Gastroesophageal sphincter (tissue), 4 donors: Measurements from ENCODE around the gene HTN3. TPM values are rescaled to one million over a fixed set of nuclear protein-coding genes. Genes with fewer than 3 reads are reported as not detected.
"Not testable (repeated sequence)": the region's sequence is repeated elsewhere in the genome, so short reads cannot be mapped to it uniquely, and the experiment has no call there.

Experiments
- ATAC-seq: fragments of 150-250 bp; one replicate; pipeline ENCODE4 v1.9.1; 2016; ENCODE audit warnings: mild to moderate bottlenecking, moderate library complexity
- H3K27ac ChIP-seq, 4 donors: fragments of 200-600 bp; sonication (generic) in 3 of 4; 1 replicate in 3 of 4; 2 replicates in 1 of 4; pipeline ENCODE4 v1.5.1; 2016 to 2019
- H3K27me3 ChIP-seq: fragments of 200-600 bp; sonication (generic); one replicate; pipeline ENCODE4 v1.5.1; 2019
- H3K36me3 ChIP-seq, 2 donors: fragments of 200-600 bp; sonication (generic); one replicate each; pipeline ENCODE4 v1.5.1; 2019; ENCODE audit warnings: control low read depth in 1 of 2
- H3K4me1 ChIP-seq, 3 donors: fragments of 200-600 bp; sonication (generic); 1 replicate in 2 of 3; 2 replicates in 1 of 3; pipeline ENCODE4 v1.5.1; 2016 to 2019; ENCODE audit warnings: control low read depth in 2 of 3
- H3K4me3 ChIP-seq, 2 donors: fragments of 200-600 bp; sonication (generic); one replicate each; pipeline ENCODE4 v1.5.1; 2019; ENCODE audit warnings: mild to moderate bottlenecking in 1 of 2, moderate library complexity in 1 of 2
- H3K9me3 ChIP-seq, 3 donors: fragments of 200-600 bp; sonication (generic); one replicate each; pipeline ENCODE4 v1.5.1; 2017 to 2019; ENCODE audit warnings: control low read depth in 2 of 3
- CTCF ChIP-seq, 4 experiments: fragments of 200-600 bp in 2 of 4; fragments of 450-650 bp in 2 of 4; sonication (generic) in 1 of 4; IDR thresholded peaks; one replicate each; pipeline ENCODE4 v1.5.1; 2017 to 2019; ENCODE audit warnings: antibody characterized with exemption in 4 of 4, mild to moderate bottlenecking in 2 of 4, moderate library complexity in 2 of 4
- EP300 ChIP-seq: sonication (generic); formaldehyde crosslinking; IDR thresholded peaks from one replicate; pipeline ENCODE4 v1.6.1; 2017; ENCODE audit warnings: antibody characterized with exemption, mild to moderate bottlenecking
- POLR2A ChIP-seq, 2 donors: fragments of 450-650 bp; IDR thresholded peaks; one replicate each; pipeline ENCODE4 v1.6.1; 2017; ENCODE audit warnings: antibody characterized with exemption in 2 of 2, mild to moderate bottlenecking in 2 of 2, moderate library complexity in 1 of 2
- POLR2AphosphoS5 ChIP-seq: sonication (generic); formaldehyde crosslinking; IDR thresholded peaks from one replicate; pipeline ENCODE4 v1.6.1; 2017; ENCODE audit warnings: antibody characterized with exemption
- WGBS, 2 donors: methylation state at CpG; one replicate each; pipeline ENCODE4 v1.1.5; 2018; ENCODE audit warnings: low coverage in 1 of 2; 5-methylcytosine and 5-hydroxymethylcytosine counted together
- total RNA-seq, 4 donors: library from RNA; depleted of rRNA; stranded (reverse); fragments of >200 nt; gene quantifications; one replicate each; pipeline ENCODE4 v1.1.0, GENCODE V29; 2016

Gene HTN3
- total RNA-seq, 4 donors from 2014 or later, result not detected

DNA sequence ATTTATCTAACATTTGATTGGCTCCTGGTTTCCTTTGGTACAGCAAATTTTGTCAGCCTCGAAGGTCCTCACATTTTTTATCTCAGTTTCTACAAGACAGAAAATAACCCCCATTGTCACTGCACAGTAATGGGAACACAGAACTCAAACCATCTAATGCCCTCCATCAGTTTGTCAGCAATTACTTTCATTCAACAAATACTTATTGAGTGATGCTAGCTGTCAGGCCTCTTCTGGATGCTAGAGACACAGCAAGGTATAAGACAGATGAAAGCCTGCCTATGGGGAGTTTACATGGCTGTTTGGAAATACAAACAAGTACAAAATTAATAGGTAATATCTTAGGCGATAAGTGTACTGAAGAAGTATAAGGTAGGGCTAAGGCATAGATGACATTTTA, 5.0 kb upstream of the HTN3 start:
- Histone ChIP-seq H3K9me3 (no peaks in the 10 kb centered on the region), H3K36me3 (no peaks in the 10 kb centered on the region), H3K27me3 (no peaks in the 10 kb centered on the region), H3K4me1 (no peaks in the 10 kb centered on the region), H3K4me3 (no peak overlapping the region), H3K27ac (no peak overlapping the region)
- 76 to 77% methylated on average over 2 of the region's 2 CpGs for WGBS, 2 donors
- no peak for ATAC-seq
- TF ChIP-seq POLR2AphosphoS5 (no peak), POLR2A (IDR thresholded peaks at IDR 0.05) (no peak), EP300 (no peak), CTCF (IDR thresholded peaks at IDR 0.05) (no peak)

GRCh38 chr4:70027011-70027410, 1.2 kb upstream of the HTN3 start:
- H3K4me3 ChIP-seq, result no peak overlapping the region
- H3K9me3 ChIP-seq, result no peaks in the 10 kb centered on the region
- no peaks in the 10 kb centered on the region for H3K27me3 ChIP-seq
- ATAC-seq, result no peak
- no peak overlapping the region for H3K27ac ChIP-seq
- WGBS, 2 donors, result 84% methylated on average over 5 of the region's 5 CpGs
- H3K4me1 ChIP-seq, result no peaks in the 10 kb centered on the region
- no peak for TF ChIP-seq EP300
- TF ChIP-seq POLR2A (IDR thresholded peaks at IDR 0.05), result no peak
- TF ChIP-seq POLR2AphosphoS5, result no peak
- TF ChIP-seq CTCF (IDR thresholded peaks at IDR 0.05), result no peak
- H3K36me3 ChIP-seq, result no peaks in the 10 kb centered on the region

DNA sequence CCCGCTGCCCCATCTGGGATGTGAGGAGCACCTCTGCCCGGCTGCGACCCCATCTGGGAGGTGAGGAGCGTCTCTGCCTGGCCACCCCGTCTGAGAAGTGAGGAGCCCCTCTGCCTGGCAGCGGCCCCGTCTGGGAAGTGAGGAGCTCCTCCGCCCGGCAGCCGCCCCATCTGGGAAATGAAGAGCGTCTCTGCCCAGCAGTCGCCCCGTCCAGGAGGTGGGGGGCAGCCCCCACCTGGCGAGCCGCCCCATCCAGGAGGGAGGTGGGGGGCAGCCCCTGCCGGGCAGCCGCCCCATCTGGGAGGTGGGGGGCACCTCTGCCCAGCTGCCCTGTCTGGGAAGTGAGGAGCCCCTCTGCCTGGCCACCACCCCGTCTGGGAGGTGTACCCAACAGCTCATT, 9.3 kb downstream of the HTN3 start:
- H3K27ac ChIP-seq, H3K36me3 ChIP-seq, H3K4me3 ChIP-seq, ATAC-seq, H3K4me1 ChIP-seq, H3K27me3 ChIP-seq, H3K9me3 ChIP-seq: not testable (repeated sequence)
- WGBS, 2 donors, result no CpG with 5 or more reads among the region's 18 CpGs

DNA sequence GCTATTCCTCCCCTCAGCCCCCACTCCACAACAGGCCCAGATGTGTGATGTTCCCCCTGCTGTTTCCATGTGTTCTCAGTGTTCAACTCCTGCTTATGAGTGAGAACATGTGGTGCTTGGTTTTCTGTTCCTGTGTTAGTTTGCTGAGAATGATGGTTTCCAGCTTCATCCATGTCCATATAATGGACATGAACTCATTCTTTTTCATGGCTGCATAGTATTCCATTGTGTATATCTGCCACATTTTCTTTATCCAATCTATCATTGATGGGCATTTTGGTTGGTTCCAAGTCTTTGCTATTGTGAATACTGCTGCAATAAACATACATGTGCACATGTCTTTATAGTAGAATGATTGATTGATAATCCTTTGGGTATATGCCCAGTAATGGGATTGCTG, 11.7 kb downstream of the HTN3 start:
- not testable (repeated sequence) for H3K4me1 ChIP-seq, H3K4me3 ChIP-seq

GRCh38 chr4:70041652-70042286, 13.5 kb downstream of the HTN3 start:
- no peak for TF ChIP-seq EP300
- no peak for TF ChIP-seq POLR2A (IDR thresholded peaks at IDR 0.05)
- no peak for TF ChIP-seq CTCF (IDR thresholded peaks at IDR 0.05)
- TF ChIP-seq POLR2AphosphoS5, result no peak
- Histone ChIP-seq H3K9me3 (no peaks in the 10 kb centered on the region), H3K27me3 (no peaks in the 10 kb centered on the region), H3K36me3 (no peaks in the 10 kb centered on the region), H3K4me3 (no peak overlapping the region), H3K27ac (no peak overlapping the region), H3K4me1 (no peaks in the 10 kb centered on the region)
- WGBS, 2 donors, result 71% methylated on average over 1 of the region's 7 CpGs; no CpG with 5 or more reads in 1 of the 2 donors
- no peak for ATAC-seq

More for the DNA sequence above, 11.7 kb downstream of the HTN3 start:
- not testable (repeated sequence) for H3K36me3 ChIP-seq, H3K27me3 ChIP-seq, ATAC-seq, H3K9me3 ChIP-seq, H3K27ac ChIP-seq

- not testable (repeated sequence) for ATAC-seq, H3K4me3 ChIP-seq, H3K27me3 ChIP-seq, H3K36me3 ChIP-seq, H3K9me3 ChIP-seq, H3K4me1 ChIP-seq, H3K27ac ChIP-seq
- WGBS, 2 donors, result 50 to 59% methylated on average over 4 of the region's 6 CpGs
These were observed 21.9 kb downstream of the HTN3 start, which contains the start of gene HTN1 for GRCh38 chr4:70050138-70050537. HTN1 (plus strand) TSS chr4:70050438; CDS start chr4:70053077, 2,639 bp downstream.

DNA sequence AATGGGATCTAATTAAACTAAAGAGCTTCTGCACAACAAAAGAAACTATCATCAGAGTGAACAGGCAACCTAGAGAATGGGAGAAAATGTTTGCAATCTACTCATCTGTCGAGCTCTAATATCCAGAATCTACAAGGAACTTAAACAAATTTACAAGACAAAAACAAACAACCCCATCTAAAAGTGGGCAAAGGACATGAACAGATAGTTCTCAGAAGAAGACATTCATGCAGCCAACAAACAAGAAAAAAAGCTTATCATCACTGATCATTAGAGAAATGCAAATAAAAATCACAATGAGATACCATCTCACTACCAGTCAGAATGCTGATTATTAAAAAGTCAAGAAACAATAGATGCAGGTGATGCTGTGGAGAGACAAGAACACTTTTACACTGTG, 28.3 kb downstream of the HTN3 start:
- not testable (repeated sequence) for H3K36me3 ChIP-seq

More for the DNA sequence above, 28.3 kb downstream of the HTN3 start:
- WGBS, 2 donors, result 20 to 38% methylated on average over 1 of the region's 1 CpG
- H3K9me3 ChIP-seq, result peaks cover 0 to 12% (median 0%) of the 10 kb centered on the region in 3 donors
- ATAC-seq, H3K27ac ChIP-seq, H3K4me3 ChIP-seq, H3K4me1 ChIP-seq, H3K27me3 ChIP-seq: not testable (repeated sequence)
